Smooth muscle cell (in vitro differentiated cells): ENCODE measurements around the gene PDCD10. TPM values are rescaled to one million over a fixed set of nuclear protein-coding genes. Genes with fewer than 3 reads are reported as not detected.
A peak's percentile ranks its signal among the peaks of the same experiment; 100 is the strongest.

Experiments used
- DNase-seq: peaks from one replicate; lab custom pipeline; 2025; ENCODE audit not compliant: unreplicated experiment; lab: John Stamatoyannopoulos, UW
- H2AFZ ChIP-seq: fragments of 200-600 bp; sonication (generic); 2 replicates; pipeline ENCODE4 v1.6.0; 2016; ENCODE audit warnings: antibody characterized with exemption, low read depth, mild to moderate bottlenecking
- H3F3A ChIP-seq: fragments of 200-600 bp; sonication (generic); 2 replicates; pipeline ENCODE4 v1.6.0; 2017; ENCODE audit warnings: antibody characterized with exemption, low read depth
- H3K27ac ChIP-seq: fragments of 200-600 bp; sonication (generic); 2 replicates; pipeline ENCODE4 v1.5.1; 2016; ENCODE audit warnings: low read depth, mild to moderate bottlenecking
- H3K27me3 ChIP-seq: fragments of 200-600 bp; sonication (generic); 2 replicates; pipeline ENCODE4 v1.6.1; 2016; ENCODE audit warnings: low read depth, mild to moderate bottlenecking
- H3K36me3 ChIP-seq: fragments of 200-600 bp; sonication (generic); 2 replicates; pipeline ENCODE4 v1.5.1; 2016; ENCODE audit warnings: low read depth
- H3K4me1 ChIP-seq: fragments of 200-600 bp; sonication (generic); 2 replicates; pipeline ENCODE4 v1.5.1; 2016; ENCODE audit warnings: low read depth
- H3K4me2 ChIP-seq: fragments of 200-600 bp; sonication (generic); 2 replicates; pipeline ENCODE4 v1.6.0; 2016; ENCODE audit warnings: mild to moderate bottlenecking
- H3K4me3 ChIP-seq: fragments of 200-600 bp; sonication (generic); 2 replicates; pipeline ENCODE4 v1.5.1; 2016; ENCODE audit warnings: mild to moderate bottlenecking
- H3K79me2 ChIP-seq: fragments of 200-600 bp; sonication (generic); 2 replicates; pipeline ENCODE4 v1.6.0; 2016; ENCODE audit warnings: low read depth, mild to moderate bottlenecking
- H3K9ac ChIP-seq: fragments of 200-600 bp; sonication (generic); 2 replicates; pipeline ENCODE4 v1.6.0; 2016; ENCODE audit warnings: low read depth
- H3K9me3 ChIP-seq: fragments of 200-600 bp; sonication (generic); replicated peaks from 2 replicates; pipeline ENCODE4 v1.5.1; 2016; ENCODE audit warnings: low read depth
- H4K20me1 ChIP-seq: fragments of 200-600 bp; sonication (generic); 2 replicates; pipeline ENCODE4 v1.6.0; 2016; ENCODE audit warnings: low read depth
- CTCF ChIP-seq: fragments of 200-600 bp; sonication (generic); IDR thresholded peaks from 2 replicates; pipeline ENCODE4 v1.5.1; 2017; ENCODE audit warnings: borderline replicate concordance, mild to moderate bottlenecking, antibody characterized with exemption; ENCODE audit not compliant: insufficient read depth, poor library complexity, severe bottlenecking
- WGBS: methylation state at CpG from one replicate; pipeline ENCODE4 v1.1.7; 2016; ENCODE audit warnings: low lambda C conversion rate; 5-methylcytosine and 5-hydroxymethylcytosine counted together
- polyA plus RNA-seq: library from polyadenylated mRNA; unstranded; fragments of >200 nt; fragmentation: Nextera tagmentation; extraction: Ambion mirVana; gene quantifications from 2 replicates; pipeline ENCODE4 v1.2.1, GENCODE V29; 2016
- total RNA-seq: library from RNA; depleted of rRNA; stranded (reverse); fragments of >200 nt; gene quantifications from 2 replicates; pipeline ENCODE4 v1.2.3, GENCODE V29; 2014

Gene PDCD10
- total and polyA plus RNA-seq, 2 experiments from 2014 or later: 47.4 to 75.6 TPM

GRCh38 chr3:167728632-167729323 is 5.9 kb downstream of the PDCD10 start:
- no peaks in the 10 kb centered on the region for H3F3A ChIP-seq
- no peak overlapping the region for H3K4me2 ChIP-seq
- no peak for DNase-seq
- WGBS: 74% methylated on average over 3 of the region's 3 CpGs
- H3K9ac ChIP-seq: no peak overlapping the region
- H4K20me1 ChIP-seq: peaks cover 97% of the 10 kb centered on the region
- TF ChIP-seq CTCF: no peak
- no peaks in the 10 kb centered on the region for H3K9me3 ChIP-seq
- H3K79me2 ChIP-seq: peaks cover 99% of the 10 kb centered on the region
- no peak overlapping the region for H3K4me3 ChIP-seq
- H2AFZ ChIP-seq: no peak overlapping the region
- no peaks in the 10 kb centered on the region for H3K36me3 ChIP-seq
- no peaks in the 10 kb centered on the region for H3K27me3 ChIP-seq
- H3K4me1 ChIP-seq: peaks cover 12% of the 10 kb centered on the region
- peak overlapping the region; percentile 58 for H3K27ac ChIP-seq

- Histone ChIP-seq H3K4me3 (no peak overlapping the region), H3K27ac (peak overlapping the region; percentile 58), H4K20me1 (peaks cover 99% of the 10 kb centered on the region), H3K36me3 (no peaks in the 10 kb centered on the region), H3F3A (no peaks in the 10 kb centered on the region), H3K27me3 (no peaks in the 10 kb centered on the region), H3K4me2 (no peak overlapping the region), H2AFZ (no peak overlapping the region), H3K79me2 (peaks cover 99% of the 10 kb centered on the region), H3K4me1 (peaks cover 9% of the 10 kb centered on the region), H3K9ac (no peak overlapping the region), H3K9me3 (no peaks in the 10 kb centered on the region)
- 43% methylated on average over 3 of the region's 3 CpGs for WGBS
- TF ChIP-seq CTCF: no peak
- no peak for DNase-seq
Observed at GRCh38 chr3:167728176-167728575, 6.5 kb downstream of the PDCD10 start.

GRCh38 chr3:167723872-167724271 is 10.8 kb downstream of the PDCD10 start:
- Histone ChIP-seq H3K9ac (no peak overlapping the region), H3K4me1 (peaks cover 8% of the 10 kb centered on the region), H4K20me1 (peaks cover 93% of the 10 kb centered on the region), H3K79me2 (peaks cover 98% of the 10 kb centered on the region), H3K4me2 (no peak overlapping the region), H3K36me3 (peaks cover 6% of the 10 kb centered on the region), H3F3A (no peaks in the 10 kb centered on the region), H3K9me3 (no peaks in the 10 kb centered on the region), H3K27me3 (no peaks in the 10 kb centered on the region), H3K4me3 (no peak overlapping the region), H3K27ac (no peak overlapping the region), H2AFZ (no peak overlapping the region)
- 66% methylated on average over 3 of the region's 3 CpGs for WGBS
- no peak for DNase-seq
- TF ChIP-seq CTCF: no peak

GRCh38 chr3:167723025-167723512 is 11.6 kb downstream of the PDCD10 start:
- Histone ChIP-seq H3K27ac (no peak overlapping the region), H3F3A (no peaks in the 10 kb centered on the region), H3K4me3 (no peak overlapping the region), H4K20me1 (peaks cover 85% of the 10 kb centered on the region), H2AFZ (no peak overlapping the region), H3K9ac (no peak overlapping the region), H3K4me1 (peaks cover 8% of the 10 kb centered on the region), H3K79me2 (peaks cover 97% of the 10 kb centered on the region), H3K4me2 (no peak overlapping the region), H3K9me3 (no peaks in the 10 kb centered on the region), H3K27me3 (no peaks in the 10 kb centered on the region), H3K36me3 (peaks cover 12% of the 10 kb centered on the region)
- WGBS: 89% methylated on average over 4 of the region's 4 CpGs
- no peak for DNase-seq
- TF ChIP-seq CTCF: no peak
